Spleen (tissue), 7 donors: Measurements from ENCODE around the gene PLCG2.

Experiments
- POLR2A ChIP-seq, 3 donors: fragments of 450-650 bp; IDR thresholded peaks; one replicate each; pipeline ENCODE4 v1.5.1; 2017; ENCODE audit warnings: antibody characterized with exemption in 3 of 3, mild to moderate bottlenecking in 1 of 3
- POLR2AphosphoS5 ChIP-seq, 3 donors: sonication (generic); formaldehyde crosslinking; IDR thresholded peaks; one replicate each; pipeline ENCODE4 v1.5.1; 2017; ENCODE audit warnings: antibody characterized with exemption in 3 of 3
- TF ChIP-seq, protein P1 (sequence below), 11 experiments: fragments of 200-600 bp in 7 of 11; fragments of 450-650 bp in 4 of 11; sonication (generic) in 4 of 11; IDR thresholded peaks in 8 of 11; conservative IDR thresholded peaks in 3 of 11; 1 replicate in 7 of 11; 2 replicates in 4 of 11; pipeline versions ENCODE4 v1.4.0 to v1.8.0; 2016 to 2021; ENCODE audit warnings: antibody characterized with exemption in 11 of 11, inconsistent platforms in 4 of 11, mild to moderate bottlenecking in 1 of 11
- donor health status: DM: no; HTN: no; CAD: no; lungs with moderate emphysema.
- donor health status: DM: no; HTN: no; CAD: no.
- donor health status: DM: no; HTN: no; CAD: no.

DNA sequence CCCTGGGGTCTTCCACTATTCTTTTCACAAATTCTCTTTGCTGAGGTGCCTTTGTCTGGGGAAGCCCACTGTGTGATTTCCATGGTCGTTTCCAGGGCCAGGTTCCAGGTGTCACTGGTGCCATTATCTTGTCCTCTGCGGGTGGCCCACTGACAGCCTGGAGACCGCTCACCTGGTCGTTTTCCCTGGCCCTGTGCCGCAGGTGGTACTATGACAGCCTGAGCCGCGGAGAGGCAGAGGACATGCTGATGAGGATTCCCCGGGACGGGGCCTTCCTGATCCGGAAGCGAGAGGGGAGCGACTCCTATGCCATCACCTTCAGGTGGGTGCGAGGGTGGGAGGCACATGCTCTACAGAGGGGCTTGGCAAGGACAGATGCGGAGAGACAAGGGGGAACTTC is 133.3 kb downstream of the PLCG2 start:
- TF ChIP-seq POLR2A (IDR thresholded peaks at IDR 0.05) (no peak), POLR2AphosphoS5 (IDR thresholded peaks at IDR 0.05) (no peak)
- TF ChIP-seq, protein P1, sequence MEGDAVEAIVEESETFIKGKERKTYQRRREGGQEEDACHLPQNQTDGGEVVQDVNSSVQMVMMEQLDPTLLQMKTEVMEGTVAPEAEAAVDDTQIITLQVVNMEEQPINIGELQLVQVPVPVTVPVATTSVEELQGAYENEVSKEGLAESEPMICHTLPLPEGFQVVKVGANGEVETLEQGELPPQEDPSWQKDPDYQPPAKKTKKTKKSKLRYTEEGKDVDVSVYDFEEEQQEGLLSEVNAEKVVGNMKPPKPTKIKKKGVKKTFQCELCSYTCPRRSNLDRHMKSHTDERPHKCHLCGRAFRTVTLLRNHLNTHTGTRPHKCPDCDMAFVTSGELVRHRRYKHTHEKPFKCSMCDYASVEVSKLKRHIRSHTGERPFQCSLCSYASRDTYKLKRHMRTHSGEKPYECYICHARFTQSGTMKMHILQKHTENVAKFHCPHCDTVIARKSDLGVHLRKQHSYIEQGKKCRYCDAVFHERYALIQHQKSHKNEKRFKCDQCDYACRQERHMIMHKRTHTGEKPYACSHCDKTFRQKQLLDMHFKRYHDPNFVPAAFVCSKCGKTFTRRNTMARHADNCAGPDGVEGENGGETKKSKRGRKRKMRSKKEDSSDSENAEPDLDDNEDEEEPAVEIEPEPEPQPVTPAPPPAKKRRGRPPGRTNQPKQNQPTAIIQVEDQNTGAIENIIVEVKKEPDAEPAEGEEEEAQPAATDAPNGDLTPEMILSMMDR (IDR thresholded peaks at IDR 0.05 in 8 of 11, conservative IDR thresholded peaks at IDR 0.05 in 3 of 11): no peak
